IgD-negative memory B cell (primary cell): ENCODE data around the gene TANC1. TPM values are rescaled to one million over a fixed set of nuclear protein-coding genes. Genes with fewer than 3 reads are reported as not detected.

Source experiments
- H3K27ac Mint-ChIP-seq, 3 donors: one replicate each; pipeline ENCODE4 v1.8.0; 2020 to 2022; ENCODE audit warnings: mild to moderate bottlenecking in 3 of 3, mixed read lengths in 3 of 3, moderate library complexity in 1 of 3
- H3K27me3 Mint-ChIP-seq: one replicate; pipeline ENCODE4 v1.8.0; 2021; ENCODE audit warnings: mixed read lengths
- H3K36me3 Mint-ChIP-seq: one replicate; pipeline ENCODE4 v1.8.0; 2020; ENCODE audit warnings: mild to moderate bottlenecking, mixed read lengths
- H3K4me1 Mint-ChIP-seq, 3 donors: one replicate each; pipeline ENCODE4 v1.8.0; 2020 to 2022; ENCODE audit warnings: mixed read lengths in 3 of 3, mild to moderate bottlenecking in 1 of 3
- H3K4me3 Mint-ChIP-seq, 4 donors: one replicate each; pipeline ENCODE4 v1.8.0; 2020 to 2022; ENCODE audit warnings: mild to moderate bottlenecking in 4 of 4, mixed read lengths in 4 of 4, moderate library complexity in 3 of 4
- H3K9me3 Mint-ChIP-seq, 3 donors: one replicate each; pipeline ENCODE4 v1.8.0; 2020 to 2021; ENCODE audit warnings: mixed read lengths in 3 of 3, mild to moderate bottlenecking in 1 of 3
- polyA plus RNA-seq: library from polyadenylated mRNA; unstranded; fragments of 300-500 nt; fragmentation: Illumina TruSeq; gene quantifications from one replicate; pipeline ENCODE4 v1.2.3, GENCODE V29; 2021

The TANC1 gene
- polyA plus RNA-seq, 1 donor from 2014 or later = 0.15 TPM

DNA sequence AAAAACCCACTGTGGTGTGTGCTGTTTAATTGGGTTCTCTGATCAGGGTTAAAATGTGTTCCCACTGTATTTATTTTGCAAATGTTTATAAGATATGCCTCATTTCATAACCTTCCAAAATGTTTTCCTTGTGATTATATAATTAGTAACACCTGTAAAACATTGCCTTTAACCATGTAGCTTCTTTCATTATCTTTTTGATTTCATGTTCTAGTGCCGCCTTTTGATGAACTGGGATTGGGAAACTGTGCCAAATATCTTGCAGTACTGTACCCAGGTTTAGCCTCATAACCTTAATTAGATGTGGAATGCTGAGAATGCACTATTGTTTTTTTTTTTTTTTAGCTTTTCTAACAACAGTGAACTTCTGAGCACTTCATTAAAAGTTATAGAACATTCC is 96.9 kb downstream of the TANC1 start:
- peaks cover 6 to 15% (median 14%) of the 10 kb centered on the region in 3 donors for H3K4me1 Mint-ChIP-seq
- peak overlapping the region in 1 of 3 donors; percentile 32 for H3K27ac Mint-ChIP-seq
- peaks cover 3% of the 10 kb centered on the region for H3K27me3 Mint-ChIP-seq
- H3K36me3 Mint-ChIP-seq = peaks cover 2% of the 10 kb centered on the region
- H3K9me3 Mint-ChIP-seq = no peaks in the 10 kb centered on the region
- no peak overlapping the region for H3K4me3 Mint-ChIP-seq

DNA sequence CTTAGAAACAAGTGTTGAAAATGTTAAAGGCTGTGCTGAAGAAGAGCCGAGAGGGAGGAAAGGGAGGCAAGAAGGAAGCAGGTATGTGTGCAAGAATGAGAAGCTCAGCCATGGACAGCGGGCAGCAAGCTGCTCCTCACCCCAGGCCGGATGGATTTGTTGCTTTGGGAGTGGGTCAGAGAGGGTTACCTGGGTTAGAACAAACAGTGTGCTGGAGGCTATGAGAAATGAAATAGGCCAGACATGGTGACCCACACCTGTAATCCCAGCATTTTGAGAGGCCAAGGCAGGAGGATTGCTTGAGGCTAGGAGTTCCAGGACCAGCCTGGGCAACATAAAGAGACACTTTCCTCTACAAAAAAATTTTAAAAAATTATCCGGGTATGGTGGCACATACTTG is 97.5 kb downstream of the TANC1 start:
- Mint-ChIP-seq H3K4me3 (no peak overlapping the region), H3K27me3 (no peaks in the 10 kb centered on the region)

DNA sequence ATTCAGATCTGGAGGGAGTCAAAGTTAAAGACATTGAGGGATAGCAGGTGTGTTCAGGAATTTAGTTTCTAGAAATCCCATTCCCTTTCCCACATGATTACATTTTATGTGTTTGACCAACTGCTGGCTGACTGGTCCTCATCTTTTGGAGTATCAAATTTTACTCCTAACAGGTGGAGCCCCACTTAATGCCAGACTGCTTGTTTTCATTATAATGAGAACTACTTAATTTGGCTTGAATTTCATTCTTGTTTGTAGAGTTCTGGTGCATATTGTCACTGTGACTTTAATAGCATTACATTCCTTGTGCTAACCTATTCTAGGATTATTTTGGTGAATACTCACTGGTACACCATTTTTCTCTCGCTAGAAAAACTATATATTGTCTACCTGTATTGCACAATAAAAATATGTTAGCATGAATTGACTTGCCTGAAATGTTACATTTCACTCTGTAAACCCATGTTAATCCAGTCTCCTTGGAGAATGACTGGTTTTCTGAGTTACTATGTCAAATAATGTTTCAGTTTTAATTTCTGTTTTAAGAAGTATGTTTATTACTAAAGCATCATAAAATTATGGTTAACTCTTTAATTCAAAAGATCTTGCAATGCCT is 98.2 kb downstream of the TANC1 start:
- no peaks in the 10 kb centered on the region for H3K27me3 Mint-ChIP-seq
- H3K4me1 Mint-ChIP-seq = peaks cover 6 to 15% (median 14%) of the 10 kb centered on the region in 3 donors
- H3K9me3 Mint-ChIP-seq = no peaks in the 10 kb centered on the region
- H3K36me3 Mint-ChIP-seq = peaks cover 5% of the 10 kb centered on the region
- H3K27ac Mint-ChIP-seq = no peak overlapping the region
- H3K4me3 Mint-ChIP-seq = no peak overlapping the region

More for the DNA sequence above, 97.5 kb downstream of the TANC1 start:
- H3K9me3 Mint-ChIP-seq = no peaks in the 10 kb centered on the region
- peaks cover 5% of the 10 kb centered on the region for H3K36me3 Mint-ChIP-seq
- no peak overlapping the region for H3K27ac Mint-ChIP-seq
- peaks cover 6 to 15% (median 14%) of the 10 kb centered on the region in 3 donors for H3K4me1 Mint-ChIP-seq

DNA sequence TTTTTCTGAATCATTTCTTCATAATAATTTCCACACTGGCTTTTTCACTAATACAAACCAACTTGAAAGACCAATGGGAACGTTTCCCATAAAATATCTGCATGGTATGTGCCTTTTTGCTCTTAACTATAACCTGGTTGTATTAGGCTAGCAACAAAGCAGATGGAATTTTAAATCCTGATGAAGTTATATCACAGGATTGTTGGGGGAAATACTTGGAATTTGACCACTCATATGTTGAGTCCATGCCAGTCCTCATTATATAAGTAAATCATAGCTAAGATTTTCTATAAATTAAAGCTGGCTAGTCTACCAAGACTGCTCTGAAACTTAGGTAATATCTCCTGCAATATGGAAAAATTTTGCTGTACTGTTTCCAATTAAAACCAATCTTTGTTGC is 99.5 kb downstream of the TANC1 start:
- Mint-ChIP-seq H3K27ac (no peak overlapping the region), H3K4me1 (peaks cover 6 to 14% (median 14%) of the 10 kb centered on the region in 3 donors), H3K4me3 (no peak overlapping the region), H3K27me3 (no peaks in the 10 kb centered on the region), H3K9me3 (no peaks in the 10 kb centered on the region), H3K36me3 (peaks cover 5% of the 10 kb centered on the region)

DNA sequence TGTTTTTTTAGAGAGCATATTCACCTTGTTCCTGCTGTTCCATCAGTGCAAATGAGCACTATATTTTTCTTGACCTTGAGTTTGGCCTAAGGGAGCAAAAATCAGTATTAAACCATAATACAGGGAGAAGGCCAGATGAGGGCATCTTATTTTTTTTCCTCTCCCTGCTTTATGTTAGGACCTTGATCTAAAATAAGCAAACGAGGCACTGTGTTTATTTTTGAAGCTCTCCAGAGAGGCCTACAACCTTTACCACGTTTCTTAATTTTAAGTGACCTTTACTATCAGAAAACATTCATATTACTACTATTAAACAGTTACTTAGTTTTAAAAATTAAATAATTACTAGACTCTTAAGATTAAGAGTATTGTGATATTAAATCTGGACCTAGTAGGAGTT is 100.8 kb downstream of the TANC1 start:
- Mint-ChIP-seq H3K4me3 (no peak overlapping the region), H3K9me3 (no peaks in the 10 kb centered on the region), H3K27ac (no peak overlapping the region), H3K27me3 (peaks cover 3% of the 10 kb centered on the region), H3K36me3 (peaks cover 5% of the 10 kb centered on the region), H3K4me1 (peaks cover 6 to 14% (median 13%) of the 10 kb centered on the region in 3 donors)

DNA sequence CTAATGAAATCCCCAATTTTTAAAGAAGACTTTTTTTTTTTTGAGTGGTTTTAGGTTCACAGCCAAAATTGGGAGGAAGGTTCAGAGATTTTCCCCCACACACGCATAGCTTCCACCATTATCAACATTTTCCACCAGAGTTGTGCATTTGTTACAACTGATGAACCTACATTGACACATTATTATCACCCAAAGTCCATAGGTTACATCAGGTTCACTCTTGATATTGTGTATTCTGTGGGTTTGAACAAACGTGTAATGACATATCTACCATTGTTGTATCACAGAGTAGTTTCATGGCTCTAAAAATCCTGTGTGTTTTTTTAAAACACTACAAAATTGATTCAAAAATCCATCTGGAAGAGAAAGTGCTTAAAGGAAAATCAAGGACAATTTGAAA is 101.8 kb downstream of the TANC1 start:
- peaks cover 3% of the 10 kb centered on the region for H3K27me3 Mint-ChIP-seq
- H3K9me3 Mint-ChIP-seq = no peaks in the 10 kb centered on the region
- H3K4me1 Mint-ChIP-seq = peaks cover 6 to 14% (median 10%) of the 10 kb centered on the region in 3 donors
- H3K4me3 Mint-ChIP-seq = no peak overlapping the region
- no peak overlapping the region for H3K27ac Mint-ChIP-seq
- H3K36me3 Mint-ChIP-seq = peaks cover 5% of the 10 kb centered on the region

DNA sequence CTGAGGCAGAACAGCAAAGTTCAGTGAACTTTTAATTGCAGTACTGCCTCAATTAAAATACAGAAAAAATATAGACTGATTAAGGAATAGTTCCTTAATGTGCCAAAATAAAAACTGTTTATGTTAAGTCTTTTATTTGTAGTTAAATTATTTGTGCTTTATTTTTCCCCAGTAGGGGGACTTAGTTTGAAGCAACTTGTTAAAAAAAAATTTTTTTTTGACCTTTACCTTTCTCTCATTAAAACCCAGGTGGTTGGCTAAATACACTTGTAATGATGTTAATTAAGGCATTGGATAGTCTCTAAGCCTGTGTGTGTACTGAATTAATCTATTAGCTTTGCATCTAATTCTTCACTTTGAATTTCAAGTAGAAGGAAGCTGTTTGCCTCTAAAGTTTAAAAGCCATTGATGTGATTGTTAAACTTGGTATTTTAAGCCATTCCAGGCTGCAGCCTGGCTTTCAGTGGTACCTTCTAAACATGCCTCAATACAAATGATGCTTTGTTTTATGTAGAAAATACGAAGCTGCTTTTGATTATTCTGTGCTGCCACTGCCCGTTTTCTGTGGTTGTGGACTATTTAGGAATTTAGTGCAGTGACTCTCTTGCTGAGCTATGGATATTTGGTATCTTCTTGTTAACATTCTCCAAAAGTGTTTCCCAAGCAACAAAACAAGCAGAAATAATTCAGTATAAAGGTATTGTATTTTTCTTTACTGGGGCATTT is 102.9 kb downstream of the TANC1 start:
- Mint-ChIP-seq H3K27ac (no peak overlapping the region), H3K27me3 (peaks cover 4% of the 10 kb centered on the region), H3K36me3 (peaks cover 5% of the 10 kb centered on the region), H3K9me3 (no peaks in the 10 kb centered on the region), H3K4me1 (peaks cover 6 to 14% (median 10%) of the 10 kb centered on the region in 3 donors), H3K4me3 (no peak overlapping the region)

DNA sequence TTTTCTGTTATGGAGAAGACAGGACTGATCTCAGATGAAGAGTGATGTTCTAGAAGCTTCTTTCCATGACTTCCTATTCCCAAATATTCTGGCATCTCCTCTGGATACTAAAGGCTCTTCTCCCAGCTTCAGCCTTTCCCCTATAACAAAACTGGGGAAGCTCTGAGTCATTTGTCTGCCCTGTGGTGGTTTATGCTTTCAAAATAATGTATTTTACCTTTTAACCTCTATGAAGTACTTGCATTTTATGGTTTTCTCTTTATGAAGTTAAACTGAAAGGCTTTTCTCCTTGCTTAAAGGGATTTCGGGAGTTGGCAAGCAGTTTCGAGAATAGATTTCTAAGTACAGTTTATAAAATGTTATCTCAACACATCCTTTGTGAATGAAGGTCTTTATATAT is 104.4 kb downstream of the TANC1 start:
- peaks cover 4% of the 10 kb centered on the region for H3K27me3 Mint-ChIP-seq
- no peaks in the 10 kb centered on the region for H3K9me3 Mint-ChIP-seq
- H3K4me1 Mint-ChIP-seq = peaks cover 2 to 6% (median 2%) of the 10 kb centered on the region in 3 donors
- no peak overlapping the region for H3K4me3 Mint-ChIP-seq
- H3K36me3 Mint-ChIP-seq = peaks cover 5% of the 10 kb centered on the region
- no peak overlapping the region for H3K27ac Mint-ChIP-seq

DNA sequence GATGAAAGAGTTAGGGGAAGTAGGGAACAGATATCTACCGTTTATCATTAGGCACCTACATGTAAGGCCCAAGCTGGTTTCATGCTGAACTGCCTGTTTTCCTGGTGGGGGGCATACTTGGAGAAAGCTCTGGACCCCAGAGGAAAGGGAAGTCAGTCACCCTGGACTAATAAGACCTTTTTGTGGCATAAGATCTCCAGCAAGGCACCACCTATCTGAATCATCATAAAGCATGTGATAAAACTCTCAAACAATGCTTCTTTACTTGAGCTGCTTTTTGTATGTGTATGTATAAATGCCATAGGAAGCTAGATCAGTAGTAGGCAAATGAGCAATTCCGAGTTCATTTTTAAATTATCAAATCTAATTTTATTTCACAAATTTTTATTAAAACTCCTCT is 104.8 kb downstream of the TANC1 start:
- Mint-ChIP-seq H3K4me1 (peaks cover 0 to 1% (median 0%) of the 10 kb centered on the region in 3 donors), H3K36me3 (peaks cover 5% of the 10 kb centered on the region), H3K27me3 (peaks cover 4% of the 10 kb centered on the region), H3K9me3 (no peaks in the 10 kb centered on the region), H3K27ac (no peak overlapping the region), H3K4me3 (no peak overlapping the region)

DNA sequence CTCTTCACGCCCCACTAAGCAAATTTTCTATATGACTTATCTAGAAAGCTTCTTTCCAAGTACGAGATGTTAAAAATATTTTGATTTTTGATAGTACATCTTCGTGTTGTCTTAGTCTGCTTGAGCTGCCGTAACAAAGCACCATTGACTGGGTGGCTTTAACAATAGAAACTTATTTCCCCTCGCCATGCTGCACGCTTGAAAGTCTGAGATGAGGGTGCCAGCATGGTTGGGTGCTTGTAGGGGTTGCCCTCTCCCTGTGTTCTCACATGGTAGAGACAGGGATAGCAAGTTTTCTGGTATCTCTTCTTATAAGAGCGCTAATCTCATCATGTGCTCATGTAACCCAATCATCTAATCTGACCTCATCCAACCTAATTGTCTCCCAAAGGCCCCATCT is 106.2 kb downstream of the TANC1 start:
- Mint-ChIP-seq H3K27ac (no peak overlapping the region), H3K36me3 (peaks cover 5% of the 10 kb centered on the region), H3K27me3 (peaks cover 6% of the 10 kb centered on the region), H3K9me3 (no peaks in the 10 kb centered on the region), H3K4me3 (no peak overlapping the region), H3K4me1 (no peaks in the 10 kb centered on the region)

DNA sequence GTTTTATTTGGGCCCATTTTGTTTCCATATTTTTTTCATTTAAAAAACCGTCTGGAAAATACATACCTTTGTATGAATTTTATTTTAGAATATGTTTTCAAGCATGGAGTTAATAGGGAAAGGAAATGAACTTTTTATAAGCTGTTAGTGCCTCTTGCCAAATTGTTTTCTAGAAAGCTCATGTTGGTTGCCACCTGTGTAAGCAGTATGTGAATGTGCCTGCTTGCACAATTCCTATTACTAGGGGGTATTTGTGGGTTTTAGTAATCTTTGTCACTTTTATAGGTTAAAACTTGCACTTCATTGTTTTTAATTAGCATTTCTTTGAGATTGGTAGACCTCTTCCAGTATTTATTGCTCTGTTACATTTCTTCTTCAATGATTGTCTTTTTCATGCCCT is 107.3 kb downstream of the TANC1 start:
- no peak overlapping the region for H3K4me3 Mint-ChIP-seq
- peaks cover 0 to 2% (median 0%) of the 10 kb centered on the region in 3 donors for H3K9me3 Mint-ChIP-seq
- no peak overlapping the region for H3K27ac Mint-ChIP-seq
- peaks cover 11% of the 10 kb centered on the region for H3K27me3 Mint-ChIP-seq
- no peaks in the 10 kb centered on the region for H3K4me1 Mint-ChIP-seq
- no peaks in the 10 kb centered on the region for H3K36me3 Mint-ChIP-seq

DNA sequence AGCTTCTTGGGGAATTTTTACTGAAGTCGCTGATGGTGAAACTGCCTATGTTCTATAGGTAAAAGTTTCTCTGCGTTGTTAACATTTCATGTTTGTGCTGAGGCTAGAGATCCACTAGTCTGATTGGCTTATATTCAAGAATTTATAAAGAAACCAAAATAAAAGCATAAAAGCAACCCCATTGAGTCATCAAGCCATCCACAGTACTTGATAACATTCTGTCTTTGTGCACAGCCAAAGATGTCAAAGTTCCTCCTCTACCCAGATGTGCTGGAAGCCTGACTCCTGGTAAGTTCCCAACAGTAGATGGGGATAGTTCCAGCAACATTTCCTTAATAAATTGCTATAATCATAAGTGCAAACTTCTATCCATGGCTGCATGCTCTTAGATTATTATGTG is 107.8 kb downstream of the TANC1 start:
- H3K36me3 Mint-ChIP-seq = no peaks in the 10 kb centered on the region
- peaks cover 11% of the 10 kb centered on the region for H3K27me3 Mint-ChIP-seq
- no peak overlapping the region for H3K27ac Mint-ChIP-seq
- H3K4me3 Mint-ChIP-seq = no peak overlapping the region
- H3K9me3 Mint-ChIP-seq = peaks cover 0 to 2% (median 0%) of the 10 kb centered on the region in 3 donors
- H3K4me1 Mint-ChIP-seq = no peaks in the 10 kb centered on the region

DNA sequence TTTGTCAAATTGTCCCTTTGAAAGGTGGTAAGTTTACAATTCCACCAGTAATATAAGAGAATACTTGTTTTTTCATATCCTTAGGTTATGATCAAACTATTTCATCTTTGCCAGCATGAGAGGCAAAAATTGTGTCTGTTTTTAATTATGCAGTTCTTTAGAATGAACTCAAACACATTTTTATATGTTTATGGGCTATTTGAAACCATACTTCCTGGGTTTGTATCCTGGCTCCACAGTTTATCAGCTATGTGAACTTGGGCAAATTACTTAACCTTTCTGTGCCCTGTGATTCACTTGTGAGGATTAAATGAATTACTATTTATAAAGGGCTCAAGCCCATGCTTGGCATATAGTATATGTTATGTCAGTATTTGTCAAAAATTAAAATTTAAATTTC is 109.4 kb downstream of the TANC1 start:
- Mint-ChIP-seq H3K27ac (no peak overlapping the region), H3K36me3 (no peaks in the 10 kb centered on the region), H3K4me3 (no peak overlapping the region), H3K4me1 (no peaks in the 10 kb centered on the region), H3K27me3 (peaks cover 11% of the 10 kb centered on the region), H3K9me3 (peaks cover 0 to 2% (median 0%) of the 10 kb centered on the region in 3 donors)

DNA sequence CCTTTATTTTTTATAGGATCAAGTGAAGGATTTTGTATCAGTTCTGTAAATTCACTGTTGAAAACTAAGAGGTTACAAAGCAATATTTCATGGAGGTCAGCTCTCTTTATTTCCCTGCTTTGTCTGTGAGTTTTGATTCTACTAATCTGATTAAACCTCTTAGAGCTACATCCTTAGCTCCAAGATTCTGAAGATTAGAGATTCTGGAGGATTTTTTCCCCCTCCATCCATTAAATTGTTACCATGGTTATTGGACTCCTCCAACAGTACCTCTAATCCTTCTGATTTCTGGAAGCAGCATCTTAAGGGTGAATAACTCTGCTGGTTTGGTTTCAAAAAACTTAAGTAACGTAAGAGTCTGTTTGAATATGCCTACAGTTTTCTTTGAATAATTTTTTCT is 110.0 kb downstream of the TANC1 start:
- H3K9me3 Mint-ChIP-seq = peaks cover 0 to 2% (median 0%) of the 10 kb centered on the region in 3 donors

DNA sequence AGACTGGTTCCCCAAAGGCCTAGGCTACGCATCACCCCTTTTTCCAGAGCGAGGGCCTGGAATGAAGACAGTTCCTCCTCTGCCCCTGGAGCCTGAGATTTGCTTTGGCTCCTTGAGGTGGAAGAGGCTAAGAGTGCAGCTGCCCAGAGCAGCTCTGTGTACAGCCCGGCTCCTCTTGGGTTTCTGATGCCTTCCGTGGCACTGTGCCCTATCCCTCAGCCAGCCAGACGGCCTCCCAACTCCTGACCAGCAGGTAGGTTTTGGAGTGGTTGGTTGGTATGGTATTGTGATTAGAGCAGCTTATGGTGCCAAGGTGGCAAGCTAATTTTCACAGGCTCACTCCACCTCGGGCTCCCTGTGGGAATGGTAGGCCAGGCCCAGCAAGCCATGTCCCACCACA is 112.2 kb downstream of the TANC1 start:
- Mint-ChIP-seq H3K4me1 (no peaks in the 10 kb centered on the region), H3K9me3 (peaks cover 0 to 6% (median 0%) of the 10 kb centered on the region in 3 donors), H3K27me3 (peaks cover 9% of the 10 kb centered on the region), H3K36me3 (no peaks in the 10 kb centered on the region), H3K4me3 (peak overlapping the region in 1 of 4 donors; percentile 8), H3K27ac (peak overlapping the region in 1 of 3 donors; percentile 27)

More for the DNA sequence above, 110.0 kb downstream of the TANC1 start:
- no peak overlapping the region for H3K4me3 Mint-ChIP-seq
- H3K36me3 Mint-ChIP-seq = no peaks in the 10 kb centered on the region
- no peaks in the 10 kb centered on the region for H3K4me1 Mint-ChIP-seq
- H3K27me3 Mint-ChIP-seq = peaks cover 11% of the 10 kb centered on the region
- H3K27ac Mint-ChIP-seq = no peak overlapping the region

DNA sequence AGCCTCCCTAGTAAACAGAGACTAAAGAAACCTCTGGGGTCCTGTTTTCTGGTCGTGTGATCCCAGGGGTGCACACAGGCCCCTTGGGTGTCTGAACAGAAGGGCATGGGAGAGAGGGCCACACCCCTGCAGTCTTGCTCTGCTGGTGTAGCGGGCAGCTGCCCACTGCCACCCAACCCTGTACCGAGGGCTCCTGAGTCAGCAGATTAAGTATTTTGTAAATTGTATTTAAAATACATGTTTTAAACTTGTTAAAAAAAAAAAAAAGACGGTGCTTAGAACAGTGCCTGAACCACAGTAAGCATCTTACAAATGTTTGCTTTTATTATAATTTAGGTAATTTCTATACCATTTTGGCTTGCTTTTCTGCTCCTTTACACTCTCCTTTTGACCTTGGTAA is 113.7 kb downstream of the TANC1 start:
- Mint-ChIP-seq H3K4me3 (peak overlapping the region in 1 of 4 donors; percentile 63), H3K27ac (peak overlapping the region in 1 of 3 donors; percentile 43), H3K36me3 (peaks cover under 1% of the 10 kb centered on the region), H3K4me1 (peaks cover 3 to 6% (median 4%) of the 10 kb centered on the region in 3 donors), H3K9me3 (peaks cover 0 to 8% (median 0%) of the 10 kb centered on the region in 3 donors), H3K27me3 (peaks cover 7% of the 10 kb centered on the region)
